Colon (tissue), 2 donors: ENCODE measurements around the gene AFDN.

Experiments
- FAIRE-seq: peaks from 2 replicates; lab custom pipeline; 2012; peaks lifted over from hg19 to GRCh38; lab: Jason Lieb, UNC
- donor health status: control.
- donor health status: control.

Gene AFDN

DNA sequence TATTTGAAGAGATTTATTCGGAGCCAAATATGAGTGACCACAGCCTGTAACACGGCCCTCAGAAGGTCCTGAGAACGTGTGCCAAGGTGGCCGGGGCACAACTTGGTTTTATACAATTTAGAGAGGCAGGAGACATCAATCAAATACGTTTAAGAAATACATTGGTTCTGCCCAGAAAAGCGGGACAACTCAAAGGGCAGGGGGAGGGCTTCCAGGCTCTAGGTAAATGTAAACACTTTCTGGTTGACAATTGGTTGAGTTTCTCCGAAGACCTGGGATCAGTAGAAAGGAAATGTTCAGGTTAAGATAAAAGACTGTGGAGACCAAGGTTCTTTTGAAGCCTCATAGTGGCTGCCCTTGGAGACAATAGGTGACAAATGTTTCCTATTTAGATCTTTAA lies 151.9 kb downstream of the AFDN start:
- no peak for FAIRE-seq

DNA sequence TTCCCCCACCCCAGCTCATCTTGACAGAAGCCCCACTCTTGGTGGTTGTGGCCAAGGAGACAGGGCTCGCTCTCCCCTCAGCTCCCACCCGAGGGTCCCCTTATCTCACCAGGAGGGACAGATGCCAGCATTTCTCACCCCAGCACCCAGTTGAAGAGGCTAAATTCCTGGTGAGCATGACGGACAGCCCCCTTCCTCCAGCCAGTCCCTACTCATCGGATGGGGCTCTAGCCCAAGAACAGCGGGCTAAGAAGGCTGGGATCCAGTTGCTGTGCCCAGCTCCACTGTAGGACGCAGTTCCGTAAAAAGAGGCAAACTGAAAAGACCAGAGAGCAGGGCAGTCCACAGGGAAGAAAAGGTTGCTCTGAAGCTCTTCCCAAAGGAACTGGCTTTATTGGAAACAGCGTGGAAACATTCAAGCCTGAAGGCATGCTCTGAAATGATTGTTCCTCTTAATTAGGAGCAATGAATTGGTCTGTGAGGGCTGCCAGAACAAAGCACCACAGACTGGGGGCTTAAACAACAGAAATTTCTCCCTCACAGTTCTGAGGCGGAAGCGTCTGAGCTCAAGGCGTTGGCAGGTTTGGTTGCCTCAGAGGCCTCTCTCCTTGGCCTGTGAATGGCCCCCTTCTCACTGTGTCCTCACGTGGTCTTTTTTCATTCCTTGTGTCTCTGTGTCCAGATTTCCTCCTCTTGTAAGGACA lies 152.9 kb downstream of the AFDN start:
- no peak for FAIRE-seq

DNA sequence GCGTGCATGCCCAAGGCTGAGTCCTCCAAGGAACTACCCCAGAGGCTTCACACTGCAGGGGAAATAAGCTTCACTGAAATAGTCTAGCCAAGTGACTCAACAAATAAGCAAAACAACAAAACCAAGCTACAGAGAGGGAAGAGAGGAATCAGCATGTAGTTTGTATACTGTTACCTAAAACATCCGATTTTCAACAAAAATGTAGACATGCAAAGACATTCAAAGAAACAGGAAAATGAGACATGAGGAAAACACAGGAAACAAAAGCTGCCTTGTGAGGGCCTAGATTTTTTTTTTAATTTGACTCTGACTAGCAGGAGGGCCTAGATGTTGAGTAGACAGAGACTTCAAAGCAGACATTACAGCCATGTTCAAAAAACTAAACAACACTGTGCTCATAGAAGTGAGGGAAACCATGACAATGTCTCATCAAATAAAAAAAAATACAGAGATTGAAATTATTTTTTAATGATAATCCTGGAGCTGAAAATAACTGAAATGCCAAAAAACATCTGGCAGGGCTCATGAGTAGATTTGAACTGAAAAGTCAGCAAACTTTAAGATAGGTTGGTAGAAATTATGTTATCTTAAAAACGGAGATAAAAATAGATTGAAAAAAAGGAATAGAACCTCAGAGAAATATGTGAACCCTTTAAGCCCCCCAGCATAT lies 154.3 kb downstream of the AFDN start:
- FAIRE-seq, result no peak

DNA sequence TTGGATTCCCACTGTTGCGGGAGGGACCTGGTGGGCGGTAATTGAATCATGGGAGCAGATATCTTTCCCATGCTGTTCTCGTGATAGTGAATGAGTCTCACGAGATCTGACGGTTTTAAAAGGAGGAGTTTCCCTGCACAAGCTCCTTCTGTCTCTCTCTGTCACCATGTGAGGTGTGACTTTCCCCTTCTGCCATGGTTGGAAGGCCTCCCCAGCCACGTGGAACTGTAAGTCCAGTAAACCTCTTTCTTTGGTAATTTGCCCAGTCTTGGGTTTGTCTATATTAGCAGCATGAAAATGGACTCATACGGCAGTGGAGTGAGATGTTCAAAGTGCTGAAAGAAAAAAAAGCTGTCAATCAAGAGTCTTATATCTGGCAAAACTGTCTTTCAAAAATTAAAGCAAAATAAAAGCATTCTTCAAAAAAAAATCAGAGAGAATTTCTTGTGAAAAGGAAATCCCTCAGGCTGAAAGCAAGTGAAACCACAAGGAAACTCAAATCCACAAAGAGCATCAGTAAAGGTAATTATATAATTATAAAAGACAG lies 155.3 kb downstream of the AFDN start:
- no peak for FAIRE-seq

DNA sequence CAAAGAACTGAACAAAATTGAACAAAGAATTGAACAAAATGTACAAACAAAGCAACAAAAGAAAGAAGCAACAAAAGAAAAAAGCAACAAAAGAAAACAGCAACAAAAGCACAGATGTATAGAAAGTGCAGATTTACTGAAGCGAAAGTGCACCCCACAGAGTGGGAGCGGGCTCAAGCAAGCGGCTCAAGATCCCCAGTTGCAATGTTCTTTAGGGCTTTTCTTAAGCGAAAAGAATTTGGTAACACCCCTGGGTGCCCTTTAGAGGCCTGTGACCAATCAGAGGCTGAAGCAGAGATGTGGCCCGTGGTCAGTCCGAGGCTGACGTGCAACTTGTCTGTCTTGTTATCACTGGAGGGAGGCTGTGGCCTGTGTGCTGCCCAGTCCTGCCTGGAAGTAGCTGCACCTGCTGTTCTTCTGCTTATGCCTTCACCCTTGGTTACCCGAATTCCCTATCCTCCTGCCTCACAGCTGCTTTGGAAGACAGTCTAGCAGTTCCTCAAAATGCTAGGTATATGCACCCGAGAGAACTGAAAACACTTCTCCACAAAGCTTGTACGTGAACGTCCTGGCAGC lies 157.5 kb downstream of the AFDN start:
- no peak for FAIRE-seq

DNA sequence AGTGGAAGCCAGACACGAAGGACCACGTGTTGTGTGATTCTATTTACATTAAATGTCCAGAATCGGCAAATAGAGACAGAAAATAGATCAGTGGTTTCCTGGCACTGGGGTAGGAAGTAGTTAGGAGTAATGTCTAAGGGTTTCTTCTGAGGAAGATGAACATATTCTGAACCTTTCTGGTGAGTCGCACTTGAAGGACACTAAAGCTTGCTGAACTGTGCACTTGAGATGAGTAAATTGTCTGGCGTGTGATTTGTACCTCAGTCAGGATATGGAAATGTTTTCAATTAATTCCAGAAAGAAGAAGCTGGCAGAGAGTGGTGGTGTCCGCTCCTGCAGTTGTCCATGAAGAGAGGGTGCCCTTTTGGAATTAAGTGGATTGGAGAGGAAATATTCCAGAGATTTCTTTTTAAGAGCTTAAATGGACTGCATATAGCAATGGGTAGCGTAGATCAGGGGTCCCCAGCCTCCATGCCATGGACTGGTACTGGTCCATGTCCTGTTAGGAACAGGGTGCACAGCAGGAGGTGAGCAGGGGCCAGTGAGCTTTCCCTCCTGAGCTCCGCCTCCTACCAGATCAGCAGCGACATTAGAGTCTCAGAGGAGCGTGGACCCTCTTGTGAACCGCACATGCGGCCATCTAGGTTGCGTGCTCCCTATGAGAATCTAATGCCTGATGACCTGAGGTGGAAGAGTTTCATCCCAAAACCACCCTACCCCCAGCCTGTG lies 158.3 kb downstream of the AFDN start:
- no peak for FAIRE-seq

DNA sequence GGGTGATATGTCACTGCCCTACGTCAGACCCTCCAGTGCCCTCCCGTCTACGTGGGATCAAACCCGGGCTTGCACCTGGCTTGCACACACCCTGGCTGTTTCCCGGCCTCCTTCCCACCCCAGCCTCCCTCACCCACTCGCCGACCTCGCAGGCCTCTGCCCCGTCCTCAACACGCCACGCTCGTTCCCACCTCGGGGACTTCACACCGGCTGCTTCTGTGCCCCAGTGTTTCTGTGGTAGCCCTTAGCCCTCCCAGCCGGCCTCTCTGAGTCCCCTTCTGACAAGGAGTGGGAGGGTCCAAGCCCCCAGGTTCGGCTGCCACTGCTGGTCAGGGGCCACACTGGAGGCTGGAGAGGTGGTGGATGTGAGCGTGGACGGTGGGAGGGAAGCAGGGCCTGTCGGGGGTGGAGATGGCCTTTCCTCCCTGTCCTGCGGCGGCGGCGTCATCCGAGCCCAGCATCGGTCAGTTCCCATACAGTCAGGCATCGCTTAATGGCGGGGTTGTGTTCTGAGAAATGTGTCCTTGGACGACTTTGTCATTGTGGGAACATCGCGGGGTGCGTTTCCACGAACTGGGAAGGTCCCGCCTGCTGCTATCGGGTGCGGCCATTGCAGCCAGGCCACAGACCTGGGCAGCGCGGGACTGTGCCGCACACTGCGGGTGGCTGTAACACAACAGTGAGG lies 159.3 kb downstream of the AFDN start:
- no peak for FAIRE-seq

DNA sequence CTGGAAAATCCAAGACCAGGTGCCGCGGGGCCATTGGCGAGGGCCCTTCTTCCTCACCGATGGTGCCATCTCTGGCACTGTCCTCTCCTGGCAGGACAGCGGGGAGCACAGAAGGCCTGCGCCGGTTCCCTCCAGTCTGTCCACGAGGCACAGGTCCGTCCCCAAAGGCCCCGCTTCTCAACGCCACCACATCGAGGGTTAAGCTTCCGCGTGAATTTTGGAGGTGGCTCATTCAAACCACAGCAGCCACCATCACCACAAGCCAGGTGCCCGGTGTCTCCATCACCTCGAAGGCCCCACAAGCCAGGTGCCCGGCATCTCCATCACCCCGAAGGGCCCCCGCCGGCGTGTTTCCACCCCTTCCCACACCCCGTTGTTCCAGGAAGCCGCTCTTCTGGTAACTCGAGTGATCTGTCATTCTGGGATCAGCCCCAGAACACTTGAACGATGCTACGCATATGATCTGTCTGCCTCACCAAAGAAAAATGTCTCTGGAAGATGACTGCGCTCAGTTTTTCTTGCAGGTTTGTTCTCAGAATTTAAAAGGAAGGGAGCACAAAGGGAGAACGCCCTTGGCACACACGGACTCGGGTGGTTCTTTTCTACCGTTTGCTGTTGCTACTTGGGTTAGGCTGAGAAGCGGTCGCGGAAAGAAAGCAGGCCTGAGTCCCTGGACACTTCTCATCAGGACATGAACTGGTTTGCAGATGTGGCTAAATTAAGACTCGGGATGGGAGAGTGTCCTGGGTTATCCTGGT lies 160.9 kb downstream of the AFDN start:
- FAIRE-seq, result no peak

DNA sequence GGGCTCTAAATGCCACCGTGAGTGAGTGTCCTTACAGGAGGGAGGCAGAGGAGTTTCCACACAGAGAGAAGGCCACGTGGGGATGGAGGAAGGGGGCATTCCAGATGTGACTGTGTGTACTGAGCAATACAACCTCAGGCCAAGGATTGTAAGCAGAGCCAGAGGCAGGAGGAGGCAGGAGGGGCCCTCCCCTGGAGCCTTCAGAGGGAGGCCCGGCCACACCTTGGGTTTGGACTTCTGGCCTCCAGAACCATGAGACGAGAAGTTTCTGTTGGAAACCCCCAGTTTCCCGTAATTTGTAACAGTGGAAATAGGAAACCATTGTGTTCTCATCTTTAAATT lies 161.4 kb downstream of the AFDN start:
- no peak for FAIRE-seq

DNA sequence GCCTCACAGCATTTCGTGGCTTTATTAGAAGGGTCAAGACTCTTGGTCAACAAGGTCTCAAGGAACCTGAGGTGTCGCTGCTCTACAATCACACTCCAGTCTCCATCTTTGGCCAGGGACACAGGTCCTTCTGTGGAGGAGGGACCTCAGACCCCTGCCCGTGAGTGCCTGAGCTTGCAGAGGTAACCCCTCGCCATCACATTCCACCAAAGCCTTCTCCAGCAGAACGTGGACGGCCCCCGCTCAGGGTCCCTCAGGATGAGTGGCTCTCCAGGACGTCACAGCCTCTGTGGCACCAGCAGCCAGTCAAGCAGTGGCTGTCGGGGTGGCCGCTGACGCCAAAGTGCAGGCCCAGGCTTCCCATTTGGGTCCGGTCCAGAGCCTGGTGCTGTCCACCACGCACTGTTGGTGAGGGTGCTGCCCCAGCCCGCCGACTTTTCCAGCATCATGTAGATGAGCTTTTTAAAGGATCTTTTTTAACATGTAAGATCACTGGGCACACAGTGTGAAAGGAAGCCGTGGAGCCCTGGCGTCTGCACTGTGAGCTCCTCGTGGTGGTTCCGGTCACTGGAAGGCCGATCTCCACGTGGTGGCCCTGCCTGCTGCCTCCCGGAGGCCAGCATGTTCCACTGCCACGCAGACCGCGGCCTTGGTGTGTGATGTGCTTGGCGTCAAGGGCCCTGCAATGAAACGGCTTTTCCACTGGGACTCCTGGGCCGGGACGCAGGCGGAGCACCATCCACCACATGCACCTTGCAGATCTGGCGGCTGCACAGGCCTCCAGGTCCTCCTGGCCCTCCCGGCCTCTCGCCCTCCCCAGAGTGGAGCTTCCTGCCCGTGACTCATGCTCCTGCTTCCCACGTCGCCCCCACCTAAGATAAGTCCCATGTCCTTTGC lies 162.5 kb downstream of the AFDN start:
- no peak for FAIRE-seq

DNA sequence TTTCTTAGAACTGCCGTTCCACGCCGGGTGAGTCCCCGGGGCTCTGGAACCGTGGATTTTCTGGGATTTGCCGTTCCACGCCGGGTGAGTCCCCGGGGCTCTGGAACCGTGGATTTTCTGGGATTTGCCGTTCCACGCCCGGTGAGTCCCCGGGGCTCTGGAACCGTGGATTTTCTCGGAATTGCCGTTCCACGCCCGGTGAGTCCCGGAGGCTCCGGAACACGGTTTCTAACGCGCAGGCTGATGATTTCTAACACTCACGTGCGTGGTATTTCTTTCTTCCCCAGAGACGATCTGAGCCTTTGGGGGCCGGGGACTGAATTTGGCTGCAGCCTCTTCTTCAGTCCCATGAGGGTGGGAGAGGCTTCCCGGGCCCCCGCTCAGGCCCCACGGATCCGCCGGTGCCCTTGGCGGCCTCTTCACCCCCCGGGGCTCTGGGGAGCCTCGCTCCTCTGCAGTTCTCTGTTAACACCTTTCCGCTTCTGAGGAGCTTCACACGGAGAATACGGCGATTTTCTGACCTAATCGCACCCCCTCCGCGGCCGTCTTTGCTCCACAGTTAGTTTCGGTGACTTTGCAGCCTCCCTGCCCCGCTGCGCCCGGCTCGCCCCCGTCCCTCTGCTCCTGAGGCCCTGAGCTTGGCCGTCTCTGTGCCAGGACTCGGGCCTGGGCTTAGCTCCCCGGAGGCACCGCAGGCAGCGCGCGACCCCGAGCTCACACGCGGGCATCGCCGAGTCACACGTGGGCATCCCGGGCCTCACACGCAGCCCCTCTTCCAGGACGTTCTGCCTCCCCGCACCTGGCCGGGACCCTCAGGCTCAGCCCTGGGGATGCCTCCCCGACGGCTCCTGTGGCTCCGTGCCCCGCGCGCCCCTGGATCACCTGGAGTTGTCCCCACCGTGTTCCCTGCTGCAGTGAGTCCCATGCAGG lies 163.6 kb downstream of the AFDN start:
- FAIRE-seq, result no peak

DNA sequence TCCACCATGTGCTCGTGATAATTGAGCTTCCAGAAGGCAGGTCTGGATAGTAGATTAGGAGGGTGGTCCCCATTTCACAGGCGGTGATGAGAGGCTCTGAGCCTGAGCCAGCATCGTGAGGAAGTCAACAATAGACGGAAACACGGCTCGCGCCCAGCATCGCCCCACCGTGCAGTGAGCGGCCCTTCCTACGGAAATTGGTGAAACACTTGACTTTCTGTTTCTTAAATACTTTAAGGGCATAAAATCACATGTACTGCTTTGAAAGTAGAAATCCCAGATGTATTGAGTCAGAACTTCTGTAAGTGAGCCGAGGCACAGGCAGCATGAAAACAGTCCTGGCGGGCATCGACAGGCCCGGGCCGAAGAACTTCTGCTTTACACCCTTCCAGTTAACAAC lies 166.5 kb downstream of the AFDN start:
- no peak for FAIRE-seq

DNA sequence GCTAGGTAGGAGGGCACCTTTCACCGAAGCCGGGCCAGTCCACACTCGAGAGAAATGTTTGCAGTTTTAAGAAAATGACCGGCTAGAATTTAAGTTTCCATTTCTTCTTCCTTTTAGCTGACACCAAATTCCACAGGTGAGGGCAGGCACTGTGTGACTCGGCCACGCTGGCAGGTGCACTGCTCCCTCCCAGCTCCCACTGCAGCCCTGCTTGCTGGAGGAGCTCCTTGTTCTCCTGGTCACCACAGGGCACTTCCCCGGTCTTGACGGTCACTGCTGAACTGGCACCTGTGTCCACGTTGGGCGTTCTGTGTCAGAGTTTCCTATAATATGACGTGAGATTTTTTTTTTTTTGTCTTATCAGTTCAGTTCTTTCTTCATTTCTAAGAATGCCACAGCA lies 167.1 kb downstream of the AFDN start:
- no peak for FAIRE-seq

DNA sequence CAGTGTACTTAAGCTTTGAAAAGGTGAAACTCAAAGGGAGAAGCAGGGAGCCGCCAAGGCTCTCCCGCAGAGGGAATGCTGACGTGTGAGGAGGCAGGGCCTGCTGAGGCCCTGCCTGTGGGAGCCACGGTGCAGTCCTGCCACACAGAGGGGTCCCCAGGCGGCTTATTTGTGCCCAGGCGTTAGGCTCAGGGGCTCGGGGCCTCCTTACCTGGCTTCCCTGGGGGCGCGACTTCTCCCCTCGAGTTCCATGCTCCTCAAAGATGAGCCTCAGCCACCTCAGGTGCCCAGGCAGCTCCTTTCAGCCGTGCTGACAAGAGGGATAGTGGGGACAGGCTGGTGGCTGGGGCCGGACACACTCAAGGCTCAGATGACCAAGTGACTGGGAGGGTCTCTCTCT lies 168.6 kb downstream of the AFDN start:
- no peak for FAIRE-seq

DNA sequence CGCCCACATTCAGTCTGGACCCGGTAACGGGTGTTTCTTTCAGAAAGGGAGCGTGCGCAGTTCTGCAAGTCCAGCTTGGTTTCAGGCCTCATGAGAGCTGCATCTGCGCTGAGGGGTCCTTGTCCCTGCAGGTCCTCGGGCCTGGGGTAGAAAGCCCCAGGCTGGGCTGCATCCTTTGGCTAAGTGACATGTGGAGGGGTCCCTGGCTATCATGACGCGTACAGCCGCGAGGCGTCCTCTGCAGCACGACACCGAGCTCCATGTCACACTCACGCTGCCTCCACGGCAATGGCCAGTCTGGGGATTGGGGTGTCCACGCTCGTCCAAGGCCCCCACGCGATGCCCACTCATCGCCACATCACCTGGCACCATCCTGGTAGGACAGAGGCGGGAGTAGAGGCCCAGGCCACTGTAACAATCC lies 169.0 kb downstream of the AFDN start:
- no peak for FAIRE-seq

DNA sequence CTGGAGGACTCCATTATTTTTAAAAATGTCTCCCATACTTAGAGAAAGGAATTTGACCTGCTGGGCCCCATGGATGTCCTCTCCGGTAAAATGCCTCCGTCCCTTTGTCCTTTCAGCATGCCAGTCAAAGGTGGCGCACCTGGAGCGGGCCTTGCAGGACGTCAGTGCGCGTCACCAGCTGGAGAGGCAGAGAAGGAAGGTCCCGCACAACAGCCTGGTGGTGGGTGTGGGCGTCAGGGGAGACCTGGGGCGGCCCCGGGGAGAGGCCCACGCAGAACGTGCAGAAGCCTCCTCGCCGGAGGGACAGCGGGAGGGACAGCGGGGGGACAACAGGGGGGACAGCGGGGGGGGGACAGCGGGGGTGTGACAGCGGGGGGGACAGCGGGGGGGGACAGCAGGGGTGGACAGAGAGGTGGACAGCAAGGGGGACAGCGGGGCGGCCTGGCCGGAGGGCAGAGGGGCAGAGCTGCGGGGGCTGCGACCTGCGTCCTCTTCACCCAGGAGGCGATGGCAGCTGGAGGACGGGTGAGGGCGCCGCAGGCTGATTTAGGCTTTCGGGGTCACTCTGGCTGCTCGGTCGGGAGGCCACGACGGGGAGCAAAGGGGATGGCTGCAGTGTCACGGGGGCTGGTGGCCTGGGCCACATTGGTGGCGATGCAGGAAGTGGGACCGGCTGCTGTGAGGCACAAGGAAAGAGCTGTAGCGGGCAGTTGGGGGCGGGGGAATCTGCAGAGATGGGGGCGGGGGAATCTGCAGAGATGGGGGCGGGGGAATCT lies 169.9 kb downstream of the AFDN start:
- no peak for FAIRE-seq

DNA sequence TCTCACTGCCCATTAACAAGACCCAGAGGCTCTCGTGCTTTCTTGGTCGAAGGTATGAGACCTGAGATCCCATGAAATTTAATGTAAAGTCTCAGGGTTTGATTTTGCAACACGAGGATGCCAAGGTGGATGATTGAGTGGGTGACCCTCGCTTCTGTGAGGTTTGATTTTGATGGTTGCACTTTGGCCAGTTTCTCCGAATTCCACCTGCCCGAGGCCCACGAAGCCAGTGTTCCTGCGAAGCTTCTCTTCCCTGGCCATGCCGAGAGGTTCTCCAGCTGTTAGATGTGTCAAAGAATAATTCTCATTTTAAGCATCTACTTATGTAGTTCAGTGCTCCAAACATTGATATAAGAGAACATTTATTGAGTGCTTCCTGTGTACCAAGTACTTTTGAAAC lies 170.9 kb downstream of the AFDN start, which contains the start of gene KIF25:
TSS of gene KIF25 (plus strand) at position 30 of the 400 bp plus-strand sequence. CDS start 31,915 bp downstream, outside the sequence.
- FAIRE-seq, result no peak

DNA sequence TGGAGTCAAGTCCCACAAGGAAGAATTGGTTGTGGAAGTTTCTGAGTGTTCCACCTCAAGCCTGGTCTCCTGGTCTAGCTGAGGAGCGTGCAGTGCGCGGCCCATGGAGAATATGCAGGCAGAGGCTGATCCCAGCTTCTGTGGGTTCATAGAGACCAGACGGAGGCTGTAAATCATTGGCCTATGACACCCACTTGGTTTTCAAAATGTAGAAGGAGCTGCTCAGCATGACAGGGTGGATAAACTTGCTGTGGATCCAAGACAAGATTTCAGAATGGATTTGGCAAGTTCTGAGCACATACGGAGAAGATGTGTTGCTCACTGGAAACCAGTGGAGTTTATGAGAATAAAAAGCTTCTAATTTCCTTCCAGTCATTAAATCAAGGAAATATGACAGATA lies 171.5 kb downstream of the AFDN start:
- FAIRE-seq, result no peak
